ENCODE results near the gene BABAM1. TPM values are rescaled to one million over a fixed set of nuclear protein-coding genes. Genes with fewer than 3 reads are reported as not detected.

The BABAM1 gene
- total RNA-seq, 4 donors from 2014 or later, result 54.6 to 66.8 (median 63.7) TPM

DNA sequence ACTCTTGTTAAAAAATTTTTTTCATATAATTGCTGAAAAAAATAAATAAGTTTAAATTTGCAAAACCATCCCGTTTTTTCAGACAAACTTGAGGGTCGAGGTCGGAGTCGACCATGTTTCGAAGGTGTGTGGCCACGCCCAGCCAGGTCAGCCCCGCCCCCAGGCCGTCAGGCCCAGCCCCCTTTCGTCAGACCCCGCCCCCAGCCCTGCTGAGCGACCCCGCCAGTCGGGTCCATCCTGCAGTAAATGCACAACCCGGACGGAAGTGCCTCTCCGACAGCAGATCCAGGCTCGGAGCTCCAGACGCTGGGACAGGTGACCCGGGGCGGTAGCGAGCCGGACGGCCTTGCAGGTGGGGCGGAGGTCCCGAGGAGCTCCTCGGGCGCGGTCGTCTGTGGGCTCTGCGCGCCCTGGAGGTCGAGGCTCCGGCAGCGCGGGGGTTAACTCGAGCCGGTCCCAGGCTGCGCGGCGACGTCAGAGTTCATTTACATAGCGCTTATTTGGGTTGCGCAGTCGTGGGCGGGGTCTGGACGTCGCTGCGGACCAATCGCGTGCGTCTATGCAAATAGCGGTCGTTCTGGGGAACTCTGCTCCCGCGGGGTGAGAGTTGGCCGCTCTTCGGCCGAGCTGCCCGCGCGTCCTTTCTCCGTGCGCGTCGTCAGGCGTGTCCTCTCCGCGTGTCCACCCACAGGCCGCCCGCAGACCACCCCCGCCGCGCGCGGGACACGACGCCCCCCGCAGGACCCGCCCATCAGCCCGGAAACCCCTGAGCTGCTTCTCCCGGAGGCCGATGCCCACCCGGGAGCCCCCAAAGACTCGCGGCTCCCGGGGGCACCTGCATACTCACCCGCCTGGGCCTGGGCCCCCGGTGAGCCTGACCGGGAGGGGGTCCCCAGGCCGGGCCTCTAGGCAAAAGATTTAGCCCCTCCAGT, 41.0 kb upstream of the BABAM1 start, which contains the start of gene OCEL1:
OCEL1 (plus strand) TSS at position 225 of the 932 bp plus-strand sequence; CDS start at position 247, 22 bp downstream.
- peak within 1 kb of the TSS; percentile 81 for H3K27ac ChIP-seq
- 0% methylated on average over 6 of the region's 90 CpGs for WGBS
- peak; percentile 99 to 100 for DNase-seq (ENCODE audit: low spot score in 2 of 2)
- H3K36me3 ChIP-seq, result peaks cover 3% of the 10 kb centered on the region
- no peaks in the 10 kb centered on the region for H3K27me3 ChIP-seq
- TF ChIP-seq, protein P1, sequence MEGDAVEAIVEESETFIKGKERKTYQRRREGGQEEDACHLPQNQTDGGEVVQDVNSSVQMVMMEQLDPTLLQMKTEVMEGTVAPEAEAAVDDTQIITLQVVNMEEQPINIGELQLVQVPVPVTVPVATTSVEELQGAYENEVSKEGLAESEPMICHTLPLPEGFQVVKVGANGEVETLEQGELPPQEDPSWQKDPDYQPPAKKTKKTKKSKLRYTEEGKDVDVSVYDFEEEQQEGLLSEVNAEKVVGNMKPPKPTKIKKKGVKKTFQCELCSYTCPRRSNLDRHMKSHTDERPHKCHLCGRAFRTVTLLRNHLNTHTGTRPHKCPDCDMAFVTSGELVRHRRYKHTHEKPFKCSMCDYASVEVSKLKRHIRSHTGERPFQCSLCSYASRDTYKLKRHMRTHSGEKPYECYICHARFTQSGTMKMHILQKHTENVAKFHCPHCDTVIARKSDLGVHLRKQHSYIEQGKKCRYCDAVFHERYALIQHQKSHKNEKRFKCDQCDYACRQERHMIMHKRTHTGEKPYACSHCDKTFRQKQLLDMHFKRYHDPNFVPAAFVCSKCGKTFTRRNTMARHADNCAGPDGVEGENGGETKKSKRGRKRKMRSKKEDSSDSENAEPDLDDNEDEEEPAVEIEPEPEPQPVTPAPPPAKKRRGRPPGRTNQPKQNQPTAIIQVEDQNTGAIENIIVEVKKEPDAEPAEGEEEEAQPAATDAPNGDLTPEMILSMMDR (IDR thresholded peaks at IDR 0.05), result no peak
- TF ChIP-seq POLR2AphosphoS5 (IDR thresholded peaks at IDR 0.05), result peak in 2 of 3 donors; percentile 78 to 94
- peak in 1 of 2 donors; percentile 13 for TF ChIP-seq POLR2A (IDR thresholded peaks at IDR 0.05)
- TF ChIP-seq EP300 (IDR thresholded peaks at IDR 0.05), result no peak
- peaks cover 23% of the 10 kb centered on the region for H3K4me1 ChIP-seq
- no peaks in the 10 kb centered on the region for H3K9me3 ChIP-seq
- peak within 1 kb of the TSS; percentile 67 for H3K4me3 ChIP-seq

DNA sequence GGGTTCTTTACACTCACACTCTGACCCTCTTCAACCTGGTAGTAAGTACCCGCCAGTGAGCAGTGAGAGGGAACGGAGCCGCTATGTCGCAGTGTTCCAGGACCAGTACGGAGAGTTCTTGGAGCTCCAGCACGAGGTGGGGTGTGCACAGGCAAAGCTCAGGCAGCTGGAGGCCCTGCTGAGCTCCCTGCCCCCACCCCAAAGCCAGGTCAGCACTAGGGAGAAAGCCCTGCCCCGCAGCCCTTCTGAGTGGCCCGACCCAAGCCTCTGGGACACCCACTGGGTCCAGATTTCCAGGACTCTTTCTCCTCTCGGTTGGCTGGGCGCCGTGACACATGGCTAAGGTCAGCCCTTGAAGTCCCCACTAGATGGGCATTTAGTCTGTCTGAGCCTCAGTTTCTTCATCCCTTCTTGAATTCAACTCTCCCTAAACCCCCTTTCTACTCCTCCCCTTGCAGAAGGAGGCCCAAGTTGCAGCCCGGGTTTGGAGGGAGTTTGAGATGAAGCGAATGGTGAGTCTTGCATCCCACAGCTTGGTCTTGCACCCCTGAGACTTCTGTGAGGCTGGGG, 39.4 kb upstream of the BABAM1 start:
- Histone ChIP-seq H3K9me3 (no peaks in the 10 kb centered on the region), H3K27ac (no peak overlapping the region)
- 78% methylated on average over 8 of the region's 13 CpGs for WGBS

DNA sequence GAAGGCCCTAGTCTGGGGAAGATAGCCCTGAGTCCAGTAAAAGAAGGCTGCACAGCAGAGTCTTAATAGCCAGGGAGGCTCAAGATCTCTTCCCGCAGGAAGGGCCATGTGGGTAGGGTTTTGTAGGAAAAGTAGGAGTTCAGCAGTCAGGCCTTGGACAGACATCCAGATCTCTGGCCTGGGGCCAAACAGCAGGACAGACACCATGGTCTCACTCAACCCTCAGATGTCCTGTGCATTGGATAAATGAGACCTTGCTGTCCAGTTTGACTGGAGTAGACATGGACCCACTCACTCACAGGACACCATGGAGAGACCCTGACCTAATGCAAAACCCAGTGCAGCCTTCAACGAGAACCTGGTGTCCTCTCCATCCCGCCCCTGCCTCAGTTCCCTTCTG, 37.4 kb upstream of the BABAM1 start:
- DNase-seq (ENCODE audit: low spot score in 2 of 2), result no peak
- no peaks in the 10 kb centered on the region for H3K9me3 ChIP-seq
- H3K36me3 ChIP-seq, result peaks cover 23% of the 10 kb centered on the region
- TF ChIP-seq POLR2AphosphoS5 (IDR thresholded peaks at IDR 0.05) (no peak), EP300 (IDR thresholded peaks at IDR 0.05) (no peak), POLR2A (IDR thresholded peaks at IDR 0.05) (no peak)
- TF ChIP-seq, protein P1 (IDR thresholded peaks at IDR 0.05), result no peak
- H3K4me3 ChIP-seq, result no peak overlapping the region
- peaks cover 28% of the 10 kb centered on the region for H3K4me1 ChIP-seq
- no peak overlapping the region for H3K27ac ChIP-seq
- 96% methylated on average over 3 of the region's 3 CpGs for WGBS
- no peaks in the 10 kb centered on the region for H3K27me3 ChIP-seq

More for the DNA sequence above, 39.4 kb upstream of the BABAM1 start:
- Histone ChIP-seq H3K27me3 (no peaks in the 10 kb centered on the region), H3K4me3 (no peak overlapping the region), H3K4me1 (peaks cover 23% of the 10 kb centered on the region), H3K36me3 (peaks cover 18% of the 10 kb centered on the region)
- no peak for DNase-seq (ENCODE audit: low spot score in 2 of 2)
- no peak for TF ChIP-seq POLR2A (IDR thresholded peaks at IDR 0.05)
- TF ChIP-seq POLR2AphosphoS5 (IDR thresholded peaks at IDR 0.05), result no peak
- TF ChIP-seq, protein P1 (IDR thresholded peaks at IDR 0.05), result no peak
- TF ChIP-seq EP300 (IDR thresholded peaks at IDR 0.05), result no peak

DNA sequence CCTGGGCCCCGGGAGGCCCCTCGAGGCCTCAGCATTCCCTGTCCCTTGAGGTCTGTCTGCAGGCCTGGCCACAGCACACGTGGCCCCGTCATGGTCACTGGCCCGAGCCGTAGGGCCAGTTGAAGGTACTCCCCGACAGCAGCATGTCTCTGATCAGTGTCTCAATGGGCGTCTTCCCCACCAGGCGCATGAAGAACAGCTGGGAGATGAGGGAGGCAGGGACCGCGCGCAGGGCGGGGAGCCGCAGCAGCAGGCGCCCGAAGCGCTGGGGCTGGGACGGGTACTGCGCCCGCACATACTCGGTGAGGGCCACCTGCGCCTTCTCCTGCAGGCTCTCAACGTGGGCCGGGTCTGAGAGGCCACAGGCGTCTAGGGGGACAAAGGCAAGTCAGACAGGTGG, 35.0 kb upstream of the BABAM1 start:
- Histone ChIP-seq H3K9me3 (no peaks in the 10 kb centered on the region), H3K4me3 (no peak overlapping the region), H3K36me3 (peaks cover 23% of the 10 kb centered on the region), H3K27ac (no peak overlapping the region), H3K27me3 (no peaks in the 10 kb centered on the region), H3K4me1 (peaks cover 35% of the 10 kb centered on the region)
- no peak for TF ChIP-seq POLR2A (IDR thresholded peaks at IDR 0.05)
- no peak for TF ChIP-seq EP300 (IDR thresholded peaks at IDR 0.05)
- TF ChIP-seq POLR2AphosphoS5 (IDR thresholded peaks at IDR 0.05), result no peak
- TF ChIP-seq, protein P1 (IDR thresholded peaks at IDR 0.05), result no peak
- WGBS, result 87% methylated on average over 24 of the region's 25 CpGs
- no peak for DNase-seq (ENCODE audit: low spot score in 2 of 2)

DNA sequence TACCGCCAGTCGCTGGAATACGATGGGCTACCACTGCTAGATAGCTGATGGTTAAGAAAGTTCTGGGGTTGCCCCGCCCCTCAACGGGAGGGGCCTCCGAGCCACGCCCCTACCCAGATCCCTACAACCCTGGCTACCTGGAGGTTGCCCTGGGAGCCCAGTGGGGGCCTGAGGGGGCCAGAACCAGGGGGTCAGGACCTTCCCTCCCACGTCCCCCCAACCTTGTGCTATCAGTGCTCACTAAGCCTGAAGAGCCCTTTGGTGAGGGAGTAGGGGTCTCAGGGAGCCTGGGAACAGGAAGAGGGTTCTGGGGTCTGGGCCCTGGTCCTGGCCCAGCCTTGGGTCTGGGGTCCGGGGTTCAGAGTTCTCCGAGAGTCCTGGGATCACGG, 32.3 kb upstream of the BABAM1 start:
- peak overlapping the region; percentile 59 for H3K4me3 ChIP-seq
- DNase-seq (ENCODE audit: low spot score in 2 of 2), result no peak

More for the DNA sequence above, 32.3 kb upstream of the BABAM1 start:
- Histone ChIP-seq H3K4me1 (peaks cover 30% of the 10 kb centered on the region), H3K27me3 (no peaks in the 10 kb centered on the region), H3K36me3 (peaks cover 32% of the 10 kb centered on the region), H3K27ac (peak overlapping the region; percentile 40), H3K9me3 (no peaks in the 10 kb centered on the region)
- TF ChIP-seq, protein P1 (IDR thresholded peaks at IDR 0.05), result no peak
- TF ChIP-seq EP300 (IDR thresholded peaks at IDR 0.05) (no peak), POLR2AphosphoS5 (IDR thresholded peaks at IDR 0.05) (no peak), POLR2A (IDR thresholded peaks at IDR 0.05) (no peak)
- 19% methylated on average over 7 of the region's 11 CpGs for WGBS

Data from suprapubic skin (tissue), 4 donors.